DMS53 treated with DMSO at 0.1 percent for 48 hours (cell line): ENCODE data around the gene PLGLB2.
"Not testable (repeated sequence)": the region's sequence is repeated elsewhere in the genome, so short reads cannot be mapped to it uniquely, and the experiment has no call there.

Experiments used
- DNase-seq: peaks from one replicate; lab custom pipeline; 2025; ENCODE audit not compliant: unreplicated experiment; lab: John Stamatoyannopoulos, UW

Gene PLGLB2

GRCh38 chr2:87747791-87748190 is at the start of gene PLGLB2:
TSS of gene PLGLB2 (plus strand) at chr2:87748087. CDS start at chr2:87748154, 67 bp downstream.
- DNase-seq = not testable (repeated sequence)

GRCh38 chr2:87704572-87705323 is 43.1 kb upstream of the PLGLB2 start:
- DNase-seq = not testable (repeated sequence)

GRCh38 chr2:87708368-87708767 is 39.5 kb upstream of the PLGLB2 start:
- not testable (repeated sequence) for DNase-seq

GRCh38 chr2:87727940-87728599 is 19.8 kb upstream of the PLGLB2 start:
- not testable (repeated sequence) for DNase-seq

- not testable (repeated sequence) for DNase-seq
Measured at GRCh38 chr2:87740928-87741327, 7.0 kb upstream of the PLGLB2 start.

- not testable (repeated sequence) for DNase-seq
Measured at GRCh38 chr2:87742393-87743108, 5.3 kb upstream of the PLGLB2 start.

- DNase-seq = not testable (repeated sequence)
Measured at GRCh38 chr2:87743638-87744037, 4.2 kb upstream of the PLGLB2 start.

GRCh38 chr2:87745353-87745951 is 2.4 kb upstream of the PLGLB2 start:
- DNase-seq = not testable (repeated sequence)

- not testable (repeated sequence) for DNase-seq
Measured at GRCh38 chr2:87748524-87748923, 637 bp downstream of the PLGLB2 start.

GRCh38 chr2:87750560-87750959 is 2.7 kb downstream of the PLGLB2 start:
- DNase-seq = not testable (repeated sequence)

- not testable (repeated sequence) for DNase-seq
Measured at GRCh38 chr2:87754759-87755158, 6.9 kb downstream of the PLGLB2 start.
